Activated T-helper 1 cell treated with anti-CD3 and anti-CD28 coated beads, Interleukin-12 subunit alpha, Interleukin-12 subunit beta, Interleukin-2, Interleukin-4 antibody, amounts not matched to agents 30 ng/mL and 10 ng/mL and 1 ng/mL, durations not matched to agents 14 hours and 24 hours and 36 hours (primary cell): ENCODE measurements around the gene FBXO15. TPM values are rescaled to one million over a fixed set of nuclear protein-coding genes. Genes with fewer than 3 reads are reported as not detected.

Experiments used
- DNase-seq: peaks from one replicate; pipeline ENCODE4 v3.0.0; 2021; ENCODE audit warnings: low spot score
- H3K27ac Mint-ChIP-seq: one replicate; pipeline ENCODE4 v1.8.0; 2021; ENCODE audit warnings: mild to moderate bottlenecking, mixed read lengths
- H3K27me3 Mint-ChIP-seq: one replicate; pipeline ENCODE4 v1.8.0; 2022; ENCODE audit warnings: mild to moderate bottlenecking, moderate library complexity, mixed read lengths; ENCODE audit not compliant: insufficient read depth
- H3K36me3 Mint-ChIP-seq: one replicate; pipeline ENCODE4 v1.8.0; 2021; ENCODE audit warnings: low read depth, mixed read lengths
- H3K4me1 Mint-ChIP-seq: one replicate; pipeline ENCODE4 v1.8.0; 2021; ENCODE audit warnings: low read depth, mixed read lengths
- H3K4me3 Mint-ChIP-seq: one replicate; pipeline ENCODE4 v1.8.0; 2021; ENCODE audit warnings: mild to moderate bottlenecking, moderate library complexity, mixed read lengths
- H3K9me3 Mint-ChIP-seq: one replicate; pipeline ENCODE4 v1.8.0; 2021; ENCODE audit warnings: mixed read lengths
- intact Hi-C: fragments of 100-400 bp; cut with micrococcal nuclease; formaldehyde crosslinking; loops from one replicate; pipeline ENCODE4 v1.15.1; 2024
- total RNA-seq: library from RNA; stranded (reverse); gene quantifications from 2 replicates; pipeline ENCODE4 v1.2.3, GENCODE V29; 2022

Gene FBXO15
- total RNA-seq, 1 donor from 2014 or later = 0.83 TPM

DNA sequence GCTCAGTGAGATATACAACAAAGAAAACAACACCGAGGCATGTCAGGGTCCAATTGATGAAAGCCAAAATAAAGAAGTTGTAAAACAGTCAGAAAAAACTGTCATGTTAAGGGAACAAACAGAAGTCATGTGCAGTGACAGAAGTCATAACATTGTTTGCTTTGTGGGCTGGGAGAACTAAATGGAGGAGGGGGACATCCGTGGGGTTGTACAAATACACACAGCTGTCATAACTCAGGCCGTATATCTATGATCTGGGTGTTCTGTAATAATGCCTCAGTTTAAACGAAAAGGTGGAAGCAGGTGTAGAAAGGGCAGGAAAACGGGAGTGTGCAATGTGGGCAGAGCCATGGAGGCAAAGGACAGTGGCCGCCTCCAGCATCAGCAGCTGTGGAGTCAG lies 28.0 kb upstream of the FBXO15 start:
- H3K27ac Mint-ChIP-seq = no peak overlapping the region

DNA sequence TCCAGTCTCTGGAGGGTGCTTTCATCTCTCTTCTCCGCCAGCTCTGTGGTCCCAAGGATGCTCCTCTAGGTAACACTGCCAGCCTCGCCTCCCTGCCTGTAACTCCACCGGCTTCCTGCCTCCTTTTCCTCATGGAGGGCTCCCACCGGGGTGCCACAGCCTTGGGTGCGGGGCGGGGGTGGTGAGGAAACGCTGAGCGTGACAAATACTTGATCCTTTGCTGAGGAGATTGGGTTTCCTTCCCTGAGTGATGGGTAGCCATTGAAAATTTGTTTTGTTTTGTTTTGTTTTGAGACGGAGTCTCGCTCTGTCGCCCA lies 25.8 kb upstream of the FBXO15 start:
- Mint-ChIP-seq H3K36me3 (no peaks in the 10 kb centered on the region), H3K4me3 (no peak overlapping the region), H3K9me3 (no peaks in the 10 kb centered on the region), H3K27me3 (peaks cover 20% of the 10 kb centered on the region), H3K27ac (no peak overlapping the region), H3K4me1 (no peaks in the 10 kb centered on the region)
- intact Hi-C loops = no loop called here
- DNase-seq = no peak

More for the DNA sequence above, 28.0 kb upstream of the FBXO15 start:
- DNase-seq = no peak
- Mint-ChIP-seq H3K9me3 (no peaks in the 10 kb centered on the region), H3K36me3 (no peaks in the 10 kb centered on the region), H3K4me3 (no peak overlapping the region), H3K27me3 (peaks cover 19% of the 10 kb centered on the region), H3K4me1 (no peaks in the 10 kb centered on the region)
- intact Hi-C loops = no loop called here

DNA sequence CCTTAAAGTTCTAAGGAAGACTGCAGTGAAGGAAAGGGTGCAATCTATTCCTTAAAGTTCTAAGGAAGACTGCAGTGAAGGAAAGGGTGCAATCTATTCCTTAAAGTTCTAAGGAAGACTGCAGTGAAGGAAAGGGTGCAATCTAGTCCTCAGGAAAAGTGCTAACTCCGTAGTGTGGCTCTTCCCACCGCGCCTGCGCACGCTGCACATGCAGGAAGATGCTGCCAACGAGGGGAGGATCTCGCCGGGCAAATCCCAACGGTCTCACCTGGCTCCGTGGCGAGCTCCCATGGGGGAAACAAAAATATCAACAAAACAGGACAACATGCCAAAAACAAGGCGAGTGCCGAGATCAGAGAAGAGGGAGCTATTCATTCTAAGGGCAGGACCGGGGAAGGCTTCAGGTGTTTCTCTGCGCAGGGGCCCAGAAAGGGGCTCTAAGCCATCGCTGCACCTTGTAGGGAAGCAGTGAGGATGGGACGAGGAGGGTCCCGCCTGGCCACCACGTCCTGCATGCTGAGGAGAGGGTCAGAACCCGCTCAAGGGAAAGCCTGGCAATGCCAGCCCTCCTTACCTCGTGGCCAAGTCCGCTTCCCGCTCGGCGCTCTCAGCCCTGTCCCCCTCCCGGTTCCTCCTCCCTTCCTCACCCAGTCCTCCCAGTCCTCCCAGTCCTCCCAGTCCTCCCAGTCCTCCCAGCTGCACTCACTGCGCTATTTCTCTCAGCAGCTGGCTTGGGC lies 25.2 kb upstream of the FBXO15 start:
- H3K4me1 Mint-ChIP-seq = no peaks in the 10 kb centered on the region
- no peak overlapping the region for H3K4me3 Mint-ChIP-seq
- no peaks in the 10 kb centered on the region for H3K9me3 Mint-ChIP-seq
- H3K36me3 Mint-ChIP-seq = no peaks in the 10 kb centered on the region
- H3K27me3 Mint-ChIP-seq = peaks cover 18% of the 10 kb centered on the region
- intact Hi-C loops = no loop called here
- H3K27ac Mint-ChIP-seq = no peak overlapping the region
- no peak for DNase-seq

DNA sequence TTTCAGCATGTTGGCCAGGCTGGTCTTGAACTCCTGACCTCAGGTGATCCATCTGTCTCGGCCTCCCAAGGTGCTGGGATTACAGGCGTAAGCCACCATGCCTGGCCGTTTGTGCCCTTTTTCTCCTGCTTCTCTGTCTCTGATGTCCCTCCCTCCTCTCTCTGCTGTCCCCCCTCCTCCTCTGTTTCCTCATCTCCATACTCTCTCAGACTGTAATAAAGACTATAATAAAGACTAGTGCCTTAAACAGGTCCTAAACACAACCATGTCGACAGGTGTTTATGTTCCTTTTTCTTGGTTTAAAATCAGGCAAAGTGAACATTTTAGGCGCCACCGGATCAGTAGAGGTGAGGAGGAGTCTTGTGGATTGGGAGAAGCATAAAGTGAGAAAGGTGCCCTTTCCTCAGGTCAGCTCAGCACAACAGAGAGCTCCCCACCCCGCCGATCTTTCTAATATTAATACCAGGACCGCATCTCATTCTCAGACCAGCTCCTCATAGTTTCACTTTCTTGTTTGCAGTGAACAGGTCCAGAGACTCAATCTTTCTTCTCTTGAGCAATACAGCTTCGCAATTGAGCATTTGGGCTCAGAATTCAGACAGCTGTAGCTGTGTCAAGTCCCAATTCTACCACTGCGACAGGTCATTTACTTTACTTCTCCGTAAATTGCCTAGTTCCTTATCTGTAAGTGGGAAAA lies 24.4 kb upstream of the FBXO15 start:
- Mint-ChIP-seq H3K4me1 (no peaks in the 10 kb centered on the region), H3K36me3 (no peaks in the 10 kb centered on the region), H3K27me3 (peaks cover 18% of the 10 kb centered on the region), H3K27ac (no peak overlapping the region), H3K9me3 (no peaks in the 10 kb centered on the region), H3K4me3 (no peak overlapping the region)
- DNase-seq = no peak
- intact Hi-C loops = no loop called here

DNA sequence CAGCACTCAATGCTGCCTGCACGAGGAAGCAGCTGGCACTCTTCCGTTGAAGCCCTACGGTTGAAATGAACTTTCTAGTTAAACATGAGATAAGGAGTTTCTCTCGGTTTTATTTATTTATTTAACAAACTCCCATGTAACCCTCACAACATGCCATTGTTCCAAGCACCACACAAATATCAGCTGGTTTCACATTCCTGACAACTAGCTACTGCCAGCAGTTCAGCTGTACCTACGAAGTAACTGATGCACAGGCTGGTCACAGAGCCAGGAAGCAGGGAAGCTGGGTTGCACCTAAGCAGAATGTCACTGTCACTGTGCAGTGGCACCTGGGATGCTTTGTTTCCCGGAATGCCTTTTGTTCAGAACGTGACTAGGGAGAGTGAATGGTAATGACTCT lies 18.8 kb upstream of the FBXO15 start:
- DNase-seq = no peak
- Mint-ChIP-seq H3K36me3 (no peaks in the 10 kb centered on the region), H3K9me3 (no peaks in the 10 kb centered on the region), H3K4me3 (no peak overlapping the region), H3K4me1 (no peaks in the 10 kb centered on the region), H3K27me3 (peaks cover 5% of the 10 kb centered on the region), H3K27ac (no peak overlapping the region)
- intact Hi-C loops = no loop called here

DNA sequence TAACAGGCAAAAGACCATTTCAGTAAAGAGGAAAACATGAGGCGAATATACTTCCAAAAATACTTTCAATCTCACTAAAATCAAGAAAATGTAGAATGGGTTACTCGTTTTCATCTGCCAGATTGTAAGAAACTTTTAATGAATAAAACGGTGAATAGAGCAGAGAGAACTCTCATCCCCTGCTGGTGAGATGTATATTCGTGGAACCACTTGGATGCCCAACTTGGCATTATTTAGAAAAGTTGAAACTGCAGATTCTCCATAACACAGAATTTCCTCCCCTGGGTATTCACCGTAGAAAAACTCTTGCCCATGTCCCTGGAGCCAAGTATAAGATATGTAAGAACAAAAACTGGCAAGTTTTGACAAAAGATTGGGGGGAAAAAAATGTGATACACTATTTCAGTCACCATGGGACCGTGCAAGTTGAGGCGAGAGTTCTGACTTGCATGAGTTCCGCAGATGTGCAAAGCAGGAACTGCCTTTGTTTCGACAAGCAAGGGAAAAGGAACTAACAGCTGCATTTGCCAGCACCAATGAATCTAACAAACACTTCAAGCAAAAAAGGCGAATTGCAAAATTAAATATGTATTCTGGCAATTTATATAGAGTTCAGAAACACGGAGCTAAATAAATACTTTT lies 15.5 kb upstream of the FBXO15 start:
- intact Hi-C loops = no loop called here
- Mint-ChIP-seq H3K36me3 (peaks cover 15% of the 10 kb centered on the region), H3K4me1 (no peaks in the 10 kb centered on the region), H3K27me3 (no peaks in the 10 kb centered on the region), H3K4me3 (no peak overlapping the region), H3K27ac (no peak overlapping the region), H3K9me3 (no peaks in the 10 kb centered on the region)
- no peak for DNase-seq

DNA sequence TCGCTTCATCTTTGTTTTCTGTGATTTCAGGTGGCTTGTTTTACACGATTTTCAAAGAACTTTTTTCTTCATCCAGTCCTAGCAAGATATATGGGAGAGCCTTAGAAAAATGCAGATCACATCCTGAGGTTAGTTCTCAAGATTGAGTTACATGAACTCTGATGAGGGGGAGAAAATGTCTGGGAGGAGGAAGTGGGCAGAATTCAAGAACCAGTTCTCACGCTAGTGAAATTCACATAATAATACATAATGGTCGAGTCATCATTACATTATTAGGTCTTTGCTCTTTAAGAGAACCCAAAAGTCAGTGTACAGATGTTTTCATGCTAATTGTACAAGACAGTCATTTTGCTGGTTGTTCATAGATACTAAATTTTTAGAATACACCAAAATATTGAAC lies 7.6 kb upstream of the FBXO15 start:
- no peak overlapping the region for H3K27ac Mint-ChIP-seq
- H3K27me3 Mint-ChIP-seq = no peaks in the 10 kb centered on the region
- peaks cover 26% of the 10 kb centered on the region for H3K36me3 Mint-ChIP-seq
- intact Hi-C loops = no loop called here
- no peak for DNase-seq
- no peak overlapping the region for H3K4me3 Mint-ChIP-seq
- no peaks in the 10 kb centered on the region for H3K9me3 Mint-ChIP-seq
- H3K4me1 Mint-ChIP-seq = peaks cover 19% of the 10 kb centered on the region

DNA sequence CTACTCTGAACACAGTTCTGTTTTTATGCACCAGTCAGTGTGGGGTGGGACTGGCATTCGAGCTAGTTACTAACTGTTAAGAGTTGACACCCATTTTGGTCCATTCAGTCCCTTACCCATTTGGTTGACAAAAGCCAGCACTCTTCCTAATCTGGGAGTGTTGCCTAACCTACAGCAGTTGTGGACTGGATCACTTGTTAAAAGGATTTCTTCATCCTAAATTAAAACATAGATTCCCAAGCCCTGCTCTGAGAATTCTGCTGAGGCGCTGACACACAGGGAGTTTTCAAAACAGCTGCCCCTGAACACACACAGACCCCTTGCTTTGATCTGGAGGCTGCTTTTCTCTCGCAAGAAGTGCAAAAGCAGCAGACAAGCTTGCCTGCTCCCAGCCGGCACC lies 7.1 kb upstream of the FBXO15 start:
- intact Hi-C loops = no loop called here
- Mint-ChIP-seq H3K27me3 (no peaks in the 10 kb centered on the region), H3K36me3 (peaks cover 25% of the 10 kb centered on the region), H3K4me1 (peaks cover 24% of the 10 kb centered on the region), H3K27ac (no peak overlapping the region), H3K9me3 (no peaks in the 10 kb centered on the region), H3K4me3 (no peak overlapping the region)
- no peak for DNase-seq

DNA sequence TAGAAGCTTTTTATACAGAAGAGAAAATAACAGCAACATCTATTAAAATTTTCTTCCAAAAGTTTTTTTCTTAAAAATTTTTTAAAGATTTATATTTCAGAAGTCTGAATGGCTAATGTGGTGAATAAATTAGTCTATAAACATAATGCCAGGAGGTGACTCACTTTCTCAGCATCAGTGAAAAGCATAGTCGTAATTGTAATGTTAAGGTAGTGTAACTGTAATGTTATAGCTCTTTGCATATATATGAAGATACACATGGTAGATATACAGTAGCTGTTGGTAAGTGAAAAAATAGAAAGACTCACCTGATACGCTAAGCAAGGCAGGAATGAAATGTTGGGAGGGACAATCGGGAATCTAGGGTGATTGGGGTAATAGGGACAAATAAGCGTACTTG lies 6.2 kb upstream of the FBXO15 start:
- Mint-ChIP-seq H3K4me1 (peaks cover 32% of the 10 kb centered on the region), H3K27me3 (no peaks in the 10 kb centered on the region), H3K27ac (no peak overlapping the region), H3K36me3 (peaks cover 26% of the 10 kb centered on the region), H3K4me3 (no peak overlapping the region), H3K9me3 (no peaks in the 10 kb centered on the region)
- intact Hi-C loops = no loop called here
- DNase-seq = no peak

DNA sequence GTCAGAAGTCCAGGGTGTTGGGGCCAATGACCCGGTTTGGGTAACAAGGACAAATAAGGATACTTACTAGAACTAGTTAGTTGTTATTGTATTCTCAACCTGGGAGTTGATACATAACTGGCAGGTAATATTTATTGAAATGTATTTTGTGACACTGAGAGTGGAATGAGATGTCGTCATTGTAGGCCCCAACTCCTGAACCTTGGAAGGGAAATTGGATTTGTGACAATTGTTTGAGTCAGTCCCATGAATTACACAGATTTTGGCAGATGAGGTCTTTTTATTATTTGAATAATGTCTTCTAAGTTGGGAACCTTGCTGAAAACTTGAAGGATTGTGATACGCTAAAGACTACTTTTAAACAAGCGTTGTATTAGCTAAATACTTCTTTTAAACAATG lies 5.7 kb upstream of the FBXO15 start:
- H3K27ac Mint-ChIP-seq = no peak overlapping the region
- H3K9me3 Mint-ChIP-seq = no peaks in the 10 kb centered on the region
- no peak for DNase-seq
- no peaks in the 10 kb centered on the region for H3K27me3 Mint-ChIP-seq
- intact Hi-C loops = no loop called here
- peaks cover 32% of the 10 kb centered on the region for H3K4me1 Mint-ChIP-seq
- H3K36me3 Mint-ChIP-seq = peaks cover 24% of the 10 kb centered on the region
- no peak overlapping the region for H3K4me3 Mint-ChIP-seq

DNA sequence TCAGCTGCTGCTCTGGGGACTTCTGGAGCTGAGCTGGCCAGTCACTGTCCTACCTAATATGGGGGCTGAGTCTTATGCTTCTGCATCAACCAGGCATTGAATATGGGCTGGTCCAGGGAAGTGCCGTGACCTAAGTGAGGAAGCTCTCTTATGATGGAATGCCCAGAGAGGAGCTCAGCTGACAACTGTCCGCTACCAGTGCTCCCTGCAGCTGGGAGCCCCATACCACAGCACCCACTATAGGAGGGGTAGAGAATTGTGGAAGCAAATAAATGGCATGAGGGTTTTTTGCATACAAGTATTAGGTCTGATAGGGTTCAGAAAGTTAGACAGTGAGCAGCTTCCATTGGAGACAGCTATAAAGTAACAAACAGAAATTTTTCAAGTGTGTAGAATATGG lies 5.2 kb upstream of the FBXO15 start:
- DNase-seq = no peak
- H3K36me3 Mint-ChIP-seq = peaks cover 19% of the 10 kb centered on the region
- intact Hi-C loops = no loop called here
- H3K27ac Mint-ChIP-seq = no peak overlapping the region
- H3K4me3 Mint-ChIP-seq = no peak overlapping the region
- no peaks in the 10 kb centered on the region for H3K9me3 Mint-ChIP-seq
- H3K4me1 Mint-ChIP-seq = peaks cover 35% of the 10 kb centered on the region
- peaks cover under 1% of the 10 kb centered on the region for H3K27me3 Mint-ChIP-seq

DNA sequence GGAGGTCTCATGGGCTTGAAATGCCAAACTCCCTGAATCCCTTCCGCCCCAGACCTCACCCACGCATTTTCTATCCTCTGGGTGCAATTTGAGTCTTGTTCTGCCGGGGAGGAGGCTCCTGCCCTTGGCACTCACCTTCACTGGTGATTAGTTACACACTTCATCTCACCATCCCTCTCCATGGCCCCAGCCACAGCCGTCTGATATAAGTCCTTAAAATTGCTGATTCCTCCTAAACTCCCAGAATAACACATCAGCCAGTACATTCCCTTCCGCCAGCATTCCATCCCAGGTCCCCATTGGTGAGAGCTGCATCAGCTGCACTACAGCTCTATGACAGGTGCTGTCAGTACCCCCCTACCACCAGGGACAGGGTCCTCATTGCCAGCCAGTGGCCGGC lies 4.6 kb upstream of the FBXO15 start:
- peaks cover 18% of the 10 kb centered on the region for H3K36me3 Mint-ChIP-seq
- peak overlapping the region; percentile 2 for H3K4me3 Mint-ChIP-seq
- DNase-seq = no peak
- H3K27ac Mint-ChIP-seq = no peak overlapping the region
- intact Hi-C loops = no loop called here
- H3K27me3 Mint-ChIP-seq = peaks cover 3% of the 10 kb centered on the region
- no peaks in the 10 kb centered on the region for H3K9me3 Mint-ChIP-seq
- peaks cover 41% of the 10 kb centered on the region for H3K4me1 Mint-ChIP-seq

DNA sequence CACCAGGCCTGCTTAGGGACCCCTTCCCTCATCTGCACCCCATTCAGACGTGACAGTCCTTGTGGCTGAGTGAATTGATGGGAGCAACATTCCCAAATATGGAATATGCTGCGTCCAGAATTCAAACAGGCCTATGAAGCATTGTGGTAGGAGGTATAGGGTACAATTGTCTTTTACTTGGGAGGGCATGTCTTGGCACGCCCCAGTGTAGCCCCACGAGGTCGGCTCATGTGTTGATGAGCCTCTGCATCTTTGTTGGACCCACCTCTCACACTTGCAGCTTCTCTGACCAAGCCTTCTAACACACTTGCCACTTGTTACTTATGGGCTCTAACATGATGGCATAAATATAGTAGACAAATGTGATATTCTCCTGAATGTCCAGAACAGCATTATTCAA lies 2.2 kb upstream of the FBXO15 start:
- DNase-seq = no peak
- Mint-ChIP-seq H3K27ac (peak overlapping the region; percentile 51), H3K4me1 (peaks cover 51% of the 10 kb centered on the region)

More for the DNA sequence above, 2.2 kb upstream of the FBXO15 start:
- intact Hi-C loops = loop anchor here (2.0 kb wide), 4 partner anchors 33 to 1059 kb away; partner anchors contain the start of gene PTGR3
- Mint-ChIP-seq H3K9me3 (no peaks in the 10 kb centered on the region), H3K36me3 (peaks cover 8% of the 10 kb centered on the region), H3K4me3 (peak overlapping the region; percentile 92), H3K27me3 (peaks cover 3% of the 10 kb centered on the region)
